Ectodermal cell (in vitro differentiated cells): ENCODE data around the gene PAX2.

ENCODE experiments used
- H3K27ac ChIP-seq: 2 replicates; pipeline ENCODE4 v1.7.0; 2013; ENCODE audit warnings: mild to moderate bottlenecking, low read depth, low read length; ENCODE audit not compliant: insufficient read depth, poor library complexity, severe bottlenecking
- H3K27me3 ChIP-seq: 2 replicates; pipeline ENCODE4 v1.7.0; 2013; ENCODE audit warnings: mild to moderate bottlenecking, low read length; ENCODE audit not compliant: insufficient read depth, control insufficient read depth, poor library complexity, severe bottlenecking
- H3K36me3 ChIP-seq: one replicate; pipeline ENCODE4 v1.7.0; 2013; ENCODE audit warnings: low read length; ENCODE audit not compliant: control insufficient read depth, insufficient read depth
- H3K4me1 ChIP-seq: one replicate; pipeline ENCODE4 v1.7.0; 2013; ENCODE audit warnings: low read length; ENCODE audit not compliant: control insufficient read depth, insufficient read depth
- H3K4me3 ChIP-seq: 2 replicates; pipeline ENCODE4 v1.7.0; 2013; ENCODE audit warnings: low read depth, low read length, control low read depth; ENCODE audit not compliant: insufficient read depth
- H3K9me3 ChIP-seq: 2 replicates; pipeline ENCODE4 v1.7.0; 2013; ENCODE audit warnings: mild to moderate bottlenecking, low read length, moderate library complexity; ENCODE audit not compliant: control insufficient read depth
- WGBS, 2 experiments: methylation state at CpG; one replicate each; pipeline ENCODE4 v1.1.7; 2013; ENCODE audit warnings: missing lambda C conversion rate in 2 of 2; 5-methylcytosine and 5-hydroxymethylcytosine counted together

PAX2 gene

GRCh38 chr10:100841528-100841927, 96.1 kb downstream of the PAX2 start:
- H3K27ac ChIP-seq, result no peak overlapping the region
- H3K27me3 ChIP-seq, result peaks cover 58% of the 10 kb centered on the region
- no peaks in the 10 kb centered on the region for H3K36me3 ChIP-seq
- H3K9me3 ChIP-seq, result no peaks in the 10 kb centered on the region
- no peak overlapping the region for H3K4me3 ChIP-seq
- no peaks in the 10 kb centered on the region for H3K4me1 ChIP-seq
- WGBS, 2 experiments, result 87 to 100% methylated on average over 1 to 2 of the region's 3 CpGs

- H3K36me3 ChIP-seq, result no peaks in the 10 kb centered on the region
- H3K27me3 ChIP-seq, result peaks cover 44% of the 10 kb centered on the region
- 57 to 66% methylated on average over 5 of the region's 5 CpGs for WGBS, 2 experiments
- H3K4me1 ChIP-seq, result no peaks in the 10 kb centered on the region
- H3K4me3 ChIP-seq, result no peak overlapping the region
- no peak overlapping the region for H3K27ac ChIP-seq
- H3K9me3 ChIP-seq, result no peaks in the 10 kb centered on the region
Observed at GRCh38 chr10:100847440-100847839, 102.1 kb downstream of the PAX2 start.

GRCh38 chr10:100848770-100849169, 103.4 kb downstream of the PAX2 start:
- H3K27ac ChIP-seq, result no peak overlapping the region
- 81 to 86% methylated on average over 1 to 2 of the region's 2 CpGs for WGBS, 2 experiments

GRCh38 chr10:100858261-100858660, 112.9 kb downstream of the PAX2 start:
- Histone ChIP-seq H3K36me3 (no peaks in the 10 kb centered on the region), H3K9me3 (no peaks in the 10 kb centered on the region), H3K4me3 (no peak overlapping the region), H3K27me3 (peaks cover 67% of the 10 kb centered on the region), H3K27ac (no peak overlapping the region), H3K4me1 (no peaks in the 10 kb centered on the region)
- 81 to 83% methylated on average over 4 of the region's 4 CpGs for WGBS, 2 experiments

More at GRCh38 chr10:100848770-100849169, 103.4 kb downstream of the PAX2 start:
- Histone ChIP-seq H3K36me3 (no peaks in the 10 kb centered on the region), H3K9me3 (no peaks in the 10 kb centered on the region), H3K27me3 (peaks cover 41% of the 10 kb centered on the region), H3K4me3 (no peak overlapping the region), H3K4me1 (no peaks in the 10 kb centered on the region)

- Histone ChIP-seq H3K27ac (no peak overlapping the region), H3K4me3 (no peak overlapping the region), H3K9me3 (no peaks in the 10 kb centered on the region), H3K27me3 (peaks cover 69% of the 10 kb centered on the region), H3K36me3 (no peaks in the 10 kb centered on the region), H3K4me1 (no peaks in the 10 kb centered on the region)
- 71 to 72% methylated on average over 21 of the region's 21 CpGs for WGBS, 2 experiments
Observed at GRCh38 chr10:100858747-100859483, 113.5 kb downstream of the PAX2 start.

GRCh38 chr10:100859484-100859763, 114.0 kb downstream of the PAX2 start:
- H3K36me3 ChIP-seq, result no peaks in the 10 kb centered on the region
- H3K4me3 ChIP-seq, result no peak overlapping the region
- H3K9me3 ChIP-seq, result no peaks in the 10 kb centered on the region
- H3K27me3 ChIP-seq, result peaks cover 74% of the 10 kb centered on the region
- no peak overlapping the region for H3K27ac ChIP-seq
- H3K4me1 ChIP-seq, result no peaks in the 10 kb centered on the region
- 78 to 80% methylated on average over 6 of the region's 6 CpGs for WGBS, 2 experiments

GRCh38 chr10:100863433-100863832, 118.1 kb downstream of the PAX2 start:
- H3K4me3 ChIP-seq, result no peak overlapping the region
- peaks cover 81% of the 10 kb centered on the region for H3K27me3 ChIP-seq
- no peak overlapping the region for H3K27ac ChIP-seq
- H3K4me1 ChIP-seq, result peaks cover 16% of the 10 kb centered on the region
- WGBS, 2 experiments, result 89 to 91% methylated on average over 7 of the region's 7 CpGs
- H3K36me3 ChIP-seq, result no peaks in the 10 kb centered on the region
- no peaks in the 10 kb centered on the region for H3K9me3 ChIP-seq

GRCh38 chr10:100864036-100864885, 118.9 kb downstream of the PAX2 start:
- peaks cover 25% of the 10 kb centered on the region for H3K4me1 ChIP-seq
- H3K27me3 ChIP-seq, result peaks cover 80% of the 10 kb centered on the region
- H3K27ac ChIP-seq, result no peak overlapping the region
- WGBS, 2 experiments, result 92 to 93% methylated on average over 23 to 24 of the region's 24 CpGs
- H3K36me3 ChIP-seq, result no peaks in the 10 kb centered on the region
- no peak overlapping the region for H3K4me3 ChIP-seq
- no peaks in the 10 kb centered on the region for H3K9me3 ChIP-seq

- Histone ChIP-seq H3K27me3 (peaks cover 77% of the 10 kb centered on the region), H3K4me1 (peaks cover 25% of the 10 kb centered on the region), H3K36me3 (no peaks in the 10 kb centered on the region), H3K4me3 (no peak overlapping the region), H3K27ac (no peak overlapping the region), H3K9me3 (no peaks in the 10 kb centered on the region)
- WGBS, 2 experiments, result 94 to 95% methylated on average over 4 of the region's 4 CpGs
Observed at GRCh38 chr10:100864978-100865377, 119.6 kb downstream of the PAX2 start.

- Histone ChIP-seq H3K36me3 (no peaks in the 10 kb centered on the region), H3K27me3 (peaks cover 70% of the 10 kb centered on the region), H3K4me3 (no peak overlapping the region), H3K9me3 (no peaks in the 10 kb centered on the region), H3K4me1 (peaks cover 27% of the 10 kb centered on the region), H3K27ac (no peak overlapping the region)
- WGBS, 2 experiments, result 78% methylated on average over 7 of the region's 7 CpGs
Observed at GRCh38 chr10:100866010-100866409, 120.6 kb downstream of the PAX2 start.
